ENCODE results near the gene IGFL4. TPM values are rescaled to one million over a fixed set of nuclear protein-coding genes. Genes with fewer than 3 reads are reported as not detected.

IGFL4 gene
- polyA plus RNA-seq, 2 donors, result 0.02 to 0.16 TPM

GRCh38 chr19:46040125-46040524 is 677 bp downstream of the IGFL4 start:
- Histone ChIP-seq H3K36me3 (ENCODE audit: control insufficient read depth in 2 of 2, insufficient read depth in 2 of 2, low read length in 1 of 2) (no peaks in the 10 kb centered on the region), H3K27me3 (ENCODE audit: control insufficient read depth in 1 of 2, insufficient read depth in 2 of 2, low read length in 2 of 2) (no peaks in the 10 kb centered on the region), H3K9me3 (ENCODE audit: control insufficient read depth in 2 of 2, insufficient read depth in 1 of 2, low read depth in 1 of 2, low read length in 1 of 2) (no peaks in the 10 kb centered on the region), H3K4me1 (ENCODE audit: control insufficient read depth in 2 of 2, insufficient read depth in 2 of 2, low read length in 1 of 2) (no peaks in the 10 kb centered on the region), H3K4me3 (ENCODE audit: low read depth in 1 of 2, low read length in 2 of 2) (no peak overlapping the region), H3K27ac (ENCODE audit: low read depth in 2 of 2, low read length in 1 of 2) (no peak overlapping the region)
- 72 to 88% methylated on average over 6 of the region's 6 CpGs for WGBS, 2 donors

- Histone ChIP-seq H3K9me3 (ENCODE audit: control insufficient read depth in 2 of 2, insufficient read depth in 1 of 2, low read depth in 1 of 2, low read length in 1 of 2) (no peaks in the 10 kb centered on the region), H3K4me3 (ENCODE audit: low read depth in 1 of 2, low read length in 2 of 2) (no peak overlapping the region), H3K27me3 (ENCODE audit: control insufficient read depth in 1 of 2, insufficient read depth in 2 of 2, low read length in 2 of 2) (no peaks in the 10 kb centered on the region), H3K4me1 (ENCODE audit: control insufficient read depth in 2 of 2, insufficient read depth in 2 of 2, low read length in 1 of 2) (no peaks in the 10 kb centered on the region), H3K36me3 (ENCODE audit: control insufficient read depth in 2 of 2, insufficient read depth in 2 of 2, low read length in 1 of 2) (no peaks in the 10 kb centered on the region), H3K27ac (ENCODE audit: low read depth in 2 of 2, low read length in 1 of 2) (no peak overlapping the region)
- WGBS, 2 donors, result 63 to 72% methylated on average over 3 of the region's 3 CpGs
Observed at GRCh38 chr19:46036744-46037128, 4.1 kb downstream of the IGFL4 start.

- Histone ChIP-seq H3K27me3 (ENCODE audit: control insufficient read depth in 1 of 2, insufficient read depth in 2 of 2, low read length in 2 of 2) (no peaks in the 10 kb centered on the region), H3K9me3 (ENCODE audit: control insufficient read depth in 2 of 2, insufficient read depth in 1 of 2, low read depth in 1 of 2, low read length in 1 of 2) (no peaks in the 10 kb centered on the region), H3K4me1 (ENCODE audit: control insufficient read depth in 2 of 2, insufficient read depth in 2 of 2, low read length in 1 of 2) (no peaks in the 10 kb centered on the region), H3K36me3 (ENCODE audit: control insufficient read depth in 2 of 2, insufficient read depth in 2 of 2, low read length in 1 of 2) (no peaks in the 10 kb centered on the region), H3K27ac (ENCODE audit: low read depth in 2 of 2, low read length in 1 of 2) (no peak overlapping the region), H3K4me3 (ENCODE audit: low read depth in 1 of 2, low read length in 2 of 2) (no peak overlapping the region)
- WGBS, 2 donors, result 83 to 85% methylated on average over 13 of the region's 13 CpGs
Observed at GRCh38 chr19:46035986-46036743, 4.6 kb downstream of the IGFL4 start.

- Histone ChIP-seq H3K4me1 (ENCODE audit: control insufficient read depth in 2 of 2, insufficient read depth in 2 of 2, low read length in 1 of 2) (no peaks in the 10 kb centered on the region), H3K27ac (ENCODE audit: low read depth in 2 of 2, low read length in 1 of 2) (no peak overlapping the region), H3K36me3 (ENCODE audit: control insufficient read depth in 2 of 2, insufficient read depth in 2 of 2, low read length in 1 of 2) (no peaks in the 10 kb centered on the region), H3K4me3 (ENCODE audit: low read depth in 1 of 2, low read length in 2 of 2) (no peak overlapping the region), H3K9me3 (ENCODE audit: control insufficient read depth in 2 of 2, insufficient read depth in 1 of 2, low read depth in 1 of 2, low read length in 1 of 2) (no peaks in the 10 kb centered on the region), H3K27me3 (ENCODE audit: control insufficient read depth in 1 of 2, insufficient read depth in 2 of 2, low read length in 2 of 2) (no peaks in the 10 kb centered on the region)
- 84 to 86% methylated on average over 6 of the region's 6 CpGs for WGBS, 2 donors
Observed at GRCh38 chr19:46035546-46035945, 5.3 kb downstream of the IGFL4 start.

- WGBS, 2 donors, result 81 to 91% methylated on average over 11 of the region's 11 CpGs
- H3K27me3 ChIP-seq (ENCODE audit: control insufficient read depth in 1 of 2, insufficient read depth in 2 of 2, low read length in 2 of 2), result no peaks in the 10 kb centered on the region
- no peaks in the 10 kb centered on the region for H3K9me3 ChIP-seq (ENCODE audit: control insufficient read depth in 2 of 2, insufficient read depth in 1 of 2, low read depth in 1 of 2, low read length in 1 of 2)
- H3K4me3 ChIP-seq (ENCODE audit: low read depth in 1 of 2, low read length in 2 of 2), result no peak overlapping the region
- H3K4me1 ChIP-seq (ENCODE audit: control insufficient read depth in 2 of 2, insufficient read depth in 2 of 2, low read length in 1 of 2), result no peaks in the 10 kb centered on the region
- H3K36me3 ChIP-seq (ENCODE audit: control insufficient read depth in 2 of 2, insufficient read depth in 2 of 2, low read length in 1 of 2), result no peaks in the 10 kb centered on the region
- H3K27ac ChIP-seq (ENCODE audit: low read depth in 2 of 2, low read length in 1 of 2), result no peak overlapping the region
Observed at GRCh38 chr19:46033401-46033800, 7.4 kb downstream of the IGFL4 start.

GRCh38 chr19:46032597-46033025 is 8.2 kb downstream of the IGFL4 start:
- no peaks in the 10 kb centered on the region for H3K36me3 ChIP-seq (ENCODE audit: control insufficient read depth in 2 of 2, insufficient read depth in 2 of 2, low read length in 1 of 2)
- 86% methylated on average over 3 of the region's 3 CpGs for WGBS, 2 donors
- no peaks in the 10 kb centered on the region for H3K4me1 ChIP-seq (ENCODE audit: control insufficient read depth in 2 of 2, insufficient read depth in 2 of 2, low read length in 1 of 2)
- no peaks in the 10 kb centered on the region for H3K27me3 ChIP-seq (ENCODE audit: control insufficient read depth in 1 of 2, insufficient read depth in 2 of 2, low read length in 2 of 2)
- H3K4me3 ChIP-seq (ENCODE audit: low read depth in 1 of 2, low read length in 2 of 2), result no peak overlapping the region
- H3K27ac ChIP-seq (ENCODE audit: low read depth in 2 of 2, low read length in 1 of 2), result no peak overlapping the region
- no peaks in the 10 kb centered on the region for H3K9me3 ChIP-seq (ENCODE audit: control insufficient read depth in 2 of 2, insufficient read depth in 1 of 2, low read depth in 1 of 2, low read length in 1 of 2)

DNA sequence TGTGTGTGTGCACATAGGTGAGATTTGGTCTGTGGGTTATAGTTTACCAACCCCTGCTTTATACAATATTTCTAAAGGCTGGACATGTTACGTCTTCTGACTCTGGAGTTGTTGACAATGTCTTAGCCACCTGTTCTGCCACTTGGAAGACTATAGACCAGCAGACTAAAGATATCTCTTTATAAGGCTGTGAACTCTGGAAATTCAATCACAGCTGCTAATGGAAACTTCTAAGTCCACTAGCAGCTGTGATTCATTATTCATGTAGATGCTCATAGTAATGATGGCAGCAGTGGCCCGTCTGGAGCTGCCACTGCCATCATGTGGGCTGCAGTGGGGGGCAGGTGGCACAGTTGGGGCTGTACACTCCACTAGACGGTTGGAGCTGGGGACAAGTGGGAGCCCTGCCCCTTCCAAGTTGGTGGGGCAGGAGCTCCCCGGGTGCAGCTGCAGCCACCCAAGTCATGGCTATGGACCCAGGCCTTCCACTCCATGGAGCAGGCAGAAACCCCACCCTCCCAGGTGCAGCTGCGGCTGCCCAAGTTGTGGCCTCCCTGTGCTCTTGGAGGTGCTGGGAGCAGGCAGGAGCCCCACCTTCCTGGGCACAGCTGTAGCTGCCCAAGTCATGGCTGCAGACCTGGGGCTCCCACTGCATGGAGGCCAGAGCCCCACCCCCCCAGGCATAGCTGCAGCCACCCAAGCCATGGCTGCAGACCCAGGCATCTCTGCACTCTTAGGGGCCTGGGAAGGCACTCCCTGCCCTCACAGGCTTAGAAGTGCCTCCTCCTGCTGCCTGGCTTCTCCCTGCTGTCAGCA is 8.8 kb downstream of the IGFL4 start:
- WGBS, 2 donors, result 74 to 80% methylated on average over 5 of the region's 5 CpGs

GRCh38 chr19:46030812-46031550 is 9.8 kb downstream of the IGFL4 start:
- Histone ChIP-seq H3K36me3 (ENCODE audit: control insufficient read depth in 2 of 2, insufficient read depth in 2 of 2, low read length in 1 of 2) (no peaks in the 10 kb centered on the region), H3K27me3 (ENCODE audit: control insufficient read depth in 1 of 2, insufficient read depth in 2 of 2, low read length in 2 of 2) (no peaks in the 10 kb centered on the region), H3K4me3 (ENCODE audit: low read depth in 1 of 2, low read length in 2 of 2) (no peak overlapping the region), H3K27ac (ENCODE audit: low read depth in 2 of 2, low read length in 1 of 2) (no peak overlapping the region), H3K4me1 (ENCODE audit: control insufficient read depth in 2 of 2, insufficient read depth in 2 of 2, low read length in 1 of 2) (no peaks in the 10 kb centered on the region), H3K9me3 (ENCODE audit: control insufficient read depth in 2 of 2, insufficient read depth in 1 of 2, low read depth in 1 of 2, low read length in 1 of 2) (no peaks in the 10 kb centered on the region)
- 60 to 63% methylated on average over 12 of the region's 12 CpGs for WGBS, 2 donors

More for the DNA sequence above, 8.8 kb downstream of the IGFL4 start:
- no peaks in the 10 kb centered on the region for H3K9me3 ChIP-seq (ENCODE audit: control insufficient read depth in 2 of 2, insufficient read depth in 1 of 2, low read depth in 1 of 2, low read length in 1 of 2)
- H3K4me1 ChIP-seq (ENCODE audit: control insufficient read depth in 2 of 2, insufficient read depth in 2 of 2, low read length in 1 of 2), result no peaks in the 10 kb centered on the region
- H3K27me3 ChIP-seq (ENCODE audit: control insufficient read depth in 1 of 2, insufficient read depth in 2 of 2, low read length in 2 of 2), result no peaks in the 10 kb centered on the region
- no peak overlapping the region for H3K27ac ChIP-seq (ENCODE audit: low read depth in 2 of 2, low read length in 1 of 2)
- no peaks in the 10 kb centered on the region for H3K36me3 ChIP-seq (ENCODE audit: control insufficient read depth in 2 of 2, insufficient read depth in 2 of 2, low read length in 1 of 2)
- no peak overlapping the region for H3K4me3 ChIP-seq (ENCODE audit: low read depth in 1 of 2, low read length in 2 of 2)

GRCh38 chr19:46025835-46026234 is 15.0 kb downstream of the IGFL4 start:
- Histone ChIP-seq H3K9me3 (ENCODE audit: control insufficient read depth in 2 of 2, insufficient read depth in 1 of 2, low read depth in 1 of 2, low read length in 1 of 2) (no peaks in the 10 kb centered on the region), H3K27ac (ENCODE audit: low read depth in 2 of 2, low read length in 1 of 2) (no peak overlapping the region), H3K4me3 (ENCODE audit: low read depth in 1 of 2, low read length in 2 of 2) (no peak overlapping the region), H3K4me1 (ENCODE audit: control insufficient read depth in 2 of 2, insufficient read depth in 2 of 2, low read length in 1 of 2) (peaks cover 0 to 3% of the 10 kb centered on the region in 2 donors), H3K27me3 (ENCODE audit: control insufficient read depth in 1 of 2, insufficient read depth in 2 of 2, low read length in 2 of 2) (no peaks in the 10 kb centered on the region), H3K36me3 (ENCODE audit: control insufficient read depth in 2 of 2, insufficient read depth in 2 of 2, low read length in 1 of 2) (no peaks in the 10 kb centered on the region)
- WGBS, 2 donors, result 71 to 74% methylated on average over 3 of the region's 3 CpGs
